GM12891 (cell line): Measurements from ENCODE around the gene HADH.

ENCODE experiments used
- PAX5 ChIP-seq: IDR thresholded peaks from 2 replicates; pipeline ENCODE4 v1.6.1; 2011; ENCODE audit warnings: low read length, moderate library complexity, mild to moderate bottlenecking; ENCODE audit not compliant: insufficient read depth, severe bottlenecking
- POLR2AphosphoS5 ChIP-seq: IDR thresholded peaks from 2 replicates; pipeline ENCODE4 v1.6.1; 2011; ENCODE audit warnings: low read depth, low read length, control low read depth

GRCh38 chr4:108072300-108072699 is 82.6 kb downstream of the HADH start:
- TF ChIP-seq POLR2AphosphoS5 (no peak), PAX5 (no peak)
